ENCODE results near the gene DSC1. TPM values are rescaled to one million over a fixed set of nuclear protein-coding genes. Genes with fewer than 3 reads are reported as not detected.

The DSC1 gene
- total and polyA plus RNA-seq, 5 donors: 8.9 to 87.5 (median 42.9) TPM

DNA sequence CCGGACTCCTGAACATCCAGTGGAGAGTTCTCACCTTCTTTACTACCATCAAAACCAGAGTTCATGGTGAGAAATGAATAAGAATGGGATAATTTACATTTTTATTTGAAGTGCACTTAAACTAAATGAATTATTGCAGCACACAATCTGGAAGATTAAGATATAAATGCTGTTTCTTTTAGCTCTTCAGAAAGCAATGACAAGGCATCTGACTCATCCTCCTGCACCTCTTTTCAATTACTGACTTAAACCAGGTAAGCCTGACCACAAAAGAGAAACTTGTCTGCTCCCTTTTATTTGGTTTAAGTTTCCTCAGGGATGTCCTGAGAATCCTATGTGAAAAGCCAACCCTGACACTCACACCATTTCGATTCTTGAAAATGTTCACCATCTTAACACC, 59.7 kb downstream of the DSC1 start:
- H3K9me3 ChIP-seq (ENCODE audit: control insufficient read depth, low read length): no peaks in the 10 kb centered on the region
- intact Hi-C loops (cut with DNase I): no loop called here
- H3K27me3 ChIP-seq (ENCODE audit: control insufficient read depth, insufficient read depth): no peaks in the 10 kb centered on the region
- no peak overlapping the region for H3K4me3 ChIP-seq (ENCODE audit: low read length)
- peaks cover 2% of the 10 kb centered on the region for H3K4me1 ChIP-seq (ENCODE audit: control insufficient read depth, insufficient read depth, low read length)
- WGBS: 91% methylated on average over 2 of the region's 2 CpGs
- H3K27ac ChIP-seq (ENCODE audit: low read length): no peak overlapping the region
- ATAC-seq (no peak), DNase-seq (no peak)

DNA sequence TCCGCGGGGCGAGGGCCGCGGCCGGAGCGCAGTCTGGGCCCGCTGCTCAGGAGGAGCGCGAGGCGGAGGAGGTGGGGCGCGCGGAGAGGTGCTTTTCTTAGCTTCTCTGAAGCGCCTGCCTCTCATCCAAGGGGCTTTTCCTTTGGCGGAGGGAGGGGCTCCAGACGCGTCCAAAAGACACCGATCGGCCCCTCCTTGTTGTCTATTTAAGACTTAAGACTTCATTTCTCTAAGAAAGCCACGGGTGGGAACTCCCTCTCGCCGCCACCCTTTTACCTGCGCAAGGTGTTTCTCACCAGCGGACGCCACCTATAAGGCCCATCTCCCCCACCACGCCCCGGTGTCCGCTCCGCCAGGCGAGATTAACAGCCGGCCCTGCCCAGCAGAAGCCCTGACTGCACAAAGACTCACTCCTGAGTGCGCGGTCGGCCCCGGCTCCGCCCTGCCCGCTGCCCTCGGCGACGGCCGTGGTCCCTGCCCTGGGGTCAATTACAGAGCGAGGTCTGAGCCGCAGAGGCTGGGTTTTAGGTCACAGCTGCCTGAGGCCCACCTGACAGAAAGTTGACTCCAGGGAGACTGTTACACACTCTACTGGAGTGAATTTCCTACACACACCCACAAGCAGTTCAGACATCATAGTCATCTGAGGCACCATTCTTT, 60.5 kb downstream of the DSC1 start, which contains the start of gene DSC2:
Gene DSC2 (minus strand): TSS at position 397 of the 660 bp plus-strand sequence. CDS start 450 bp downstream, outside the sequence.
- intact Hi-C loops (cut with DNase I): no loop called here
- Histone ChIP-seq H3K27me3 (ENCODE audit: control insufficient read depth, insufficient read depth) (no peaks in the 10 kb centered on the region), H3K27ac (ENCODE audit: low read length) (peak within 1 kb of the TSS; percentile 94), H3K9me3 (ENCODE audit: control insufficient read depth, low read length) (no peaks in the 10 kb centered on the region), H3K4me3 (ENCODE audit: low read length) (peak within 1 kb of the TSS; percentile 74), H3K4me1 (ENCODE audit: control insufficient read depth, insufficient read depth, low read length) (peaks cover 2% of the 10 kb centered on the region)
- ATAC-seq (peak; percentile 59 to 66), DNase-seq (peak; percentile 30 to 74 (median 68))
- 8% methylated on average over 44 of the region's 44 CpGs for WGBS

DNA sequence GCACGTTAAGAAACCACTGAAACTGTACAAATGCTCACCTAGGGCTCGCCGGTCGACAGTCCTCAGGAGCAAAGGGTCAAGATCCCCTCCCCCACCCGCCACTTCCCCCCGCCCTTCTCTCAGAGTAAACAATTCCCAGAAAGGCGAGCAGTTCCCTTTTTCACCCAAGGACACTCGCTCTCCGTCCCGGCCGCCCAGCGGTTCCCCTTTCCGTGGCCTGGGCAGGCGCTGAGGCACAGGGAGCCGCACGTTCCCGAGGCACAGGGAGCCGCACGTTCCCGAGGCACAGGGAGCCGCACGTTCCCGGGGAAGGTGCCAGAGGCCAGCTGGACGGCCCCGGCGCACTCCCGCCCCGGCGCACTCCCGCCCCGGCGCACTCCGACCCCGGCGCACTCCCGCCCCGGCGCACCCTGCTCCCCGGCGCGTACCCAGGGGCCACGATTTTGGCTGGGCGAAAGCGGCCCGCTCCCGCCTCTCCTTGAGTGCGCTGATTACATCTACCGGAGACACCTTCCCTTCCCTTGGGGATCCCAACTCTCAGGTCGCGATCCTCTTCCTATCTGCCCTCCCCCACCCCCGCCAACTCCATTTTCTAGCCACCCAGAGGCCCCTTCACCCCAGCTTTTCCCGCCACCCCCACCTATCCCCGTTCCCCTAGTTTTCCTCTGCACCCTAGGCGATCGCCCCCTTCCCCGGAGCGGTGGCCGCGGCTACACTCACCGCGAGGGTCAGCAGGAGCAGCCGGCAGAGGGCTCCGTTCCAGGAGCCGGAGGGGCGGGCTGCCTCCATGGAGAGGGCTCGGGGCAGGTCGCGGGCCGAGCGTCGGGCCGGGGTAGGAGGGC, 61.3 kb downstream of the DSC1 start:
- ATAC-seq: peak; percentile 93
- peak overlapping the region; percentile 94 for H3K27ac ChIP-seq (ENCODE audit: low read length)

DNA sequence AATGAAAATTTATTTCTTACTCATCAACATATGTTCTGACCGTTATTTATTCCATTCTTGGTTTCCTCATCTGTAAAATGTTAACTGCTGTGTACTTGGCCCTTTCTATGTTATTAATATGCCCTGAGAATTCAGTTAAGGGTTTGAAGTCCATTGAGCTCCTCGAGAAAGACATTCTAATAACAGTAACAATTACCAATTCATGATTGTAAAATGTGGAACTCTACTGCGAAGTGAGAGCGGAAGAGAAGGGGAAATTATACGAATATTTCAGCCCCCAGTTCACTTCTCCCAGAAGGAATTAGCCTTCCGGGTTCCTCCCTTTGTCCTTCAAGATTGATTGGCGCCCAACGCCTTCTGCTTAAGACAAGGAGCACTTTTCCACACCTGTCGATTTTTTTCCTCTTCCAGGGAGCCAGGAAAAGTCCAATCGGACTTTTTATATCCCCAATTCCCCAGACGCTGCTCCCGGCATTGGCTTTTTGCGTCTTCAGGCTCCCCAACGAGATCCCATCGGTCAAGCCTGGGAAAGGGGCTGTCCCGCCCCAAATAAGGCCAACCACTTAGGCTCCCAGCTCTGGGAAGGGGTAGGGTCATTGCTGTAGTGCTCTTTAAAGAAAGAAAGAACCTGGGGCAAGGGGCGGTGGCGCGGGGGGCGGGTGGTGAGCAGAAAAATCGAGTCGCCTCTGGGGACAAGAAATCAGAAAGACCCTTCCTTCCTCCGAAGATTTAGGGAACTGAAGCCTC, 62.0 kb downstream of the DSC1 start:
- H3K4me3 ChIP-seq (ENCODE audit: low read length): peak overlapping the region; percentile 74
- no peaks in the 10 kb centered on the region for H3K27me3 ChIP-seq (ENCODE audit: control insufficient read depth, insufficient read depth)
- 13% methylated on average over 23 of the region's 23 CpGs for WGBS
- intact Hi-C loops (cut with DNase I): no loop called here
- peaks cover 2% of the 10 kb centered on the region for H3K4me1 ChIP-seq (ENCODE audit: control insufficient read depth, insufficient read depth, low read length)
- peak overlapping the region; percentile 94 for H3K27ac ChIP-seq (ENCODE audit: low read length)
- H3K9me3 ChIP-seq (ENCODE audit: control insufficient read depth, low read length): no peaks in the 10 kb centered on the region
- ATAC-seq (peak; percentile 48 to 66), DNase-seq (peak; percentile 17 to 68 (median 53))

More for the DNA sequence above, 61.3 kb downstream of the DSC1 start:
- Histone ChIP-seq H3K9me3 (ENCODE audit: control insufficient read depth, low read length) (no peaks in the 10 kb centered on the region), H3K4me1 (ENCODE audit: control insufficient read depth, insufficient read depth, low read length) (peaks cover 2% of the 10 kb centered on the region), H3K27me3 (ENCODE audit: control insufficient read depth, insufficient read depth) (no peaks in the 10 kb centered on the region), H3K4me3 (ENCODE audit: low read length) (peak overlapping the region; percentile 74)
- WGBS: under 1% methylated on average over 72 of the region's 72 CpGs
- peak; percentile 84 to 93 (median 92) for DNase-seq
- intact Hi-C loops (cut with DNase I): no loop called here

DNA sequence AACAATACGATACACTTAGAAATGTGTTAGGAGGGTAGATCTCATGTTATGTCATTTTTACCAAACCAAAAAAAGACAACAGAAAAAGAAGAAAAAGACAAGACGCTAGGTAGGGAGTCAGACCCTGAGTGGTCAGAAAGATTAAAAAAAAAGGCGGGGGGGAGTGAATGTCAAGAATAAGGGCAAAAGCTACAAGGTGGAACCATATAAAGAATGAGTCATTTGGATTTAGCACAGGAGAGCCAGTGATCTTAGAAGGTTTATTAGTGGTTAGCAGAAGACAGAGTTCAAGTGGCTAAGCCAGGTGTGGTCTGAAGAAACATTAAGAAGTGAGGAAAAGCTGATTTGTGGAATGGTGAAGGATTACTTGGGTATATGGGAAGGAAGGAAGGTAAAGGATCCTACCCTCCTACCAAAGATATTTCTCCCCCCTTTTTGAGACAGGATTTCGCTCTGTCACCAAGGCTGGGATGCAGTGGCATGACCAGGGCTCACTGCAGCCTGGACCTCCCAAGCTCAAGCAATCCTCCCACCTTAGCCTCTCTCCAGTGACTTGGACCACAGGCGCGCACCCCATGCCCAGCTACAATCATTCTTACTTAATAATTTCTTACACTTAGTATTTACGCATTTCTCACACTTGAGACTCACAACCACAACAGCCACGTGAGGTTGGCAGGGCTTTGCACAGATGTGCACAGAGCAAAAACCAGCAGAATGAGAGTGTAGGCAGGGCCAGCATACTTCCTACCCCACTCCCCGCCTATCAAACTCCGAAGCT, 63.0 kb downstream of the DSC1 start:
- intact Hi-C loops (cut with DNase I): loop anchor here in 1 of 4 donors (10.0 kb wide), 1 partner anchor 415 kb away; no protein-coding TSS in a partner anchor
- ATAC-seq: no peak
- WGBS: 91% methylated on average over 10 of the region's 10 CpGs
- Histone ChIP-seq H3K27me3 (ENCODE audit: control insufficient read depth, insufficient read depth) (no peaks in the 10 kb centered on the region), H3K27ac (ENCODE audit: low read length) (no peak overlapping the region), H3K4me3 (ENCODE audit: low read length) (peak overlapping the region; percentile 74), H3K9me3 (ENCODE audit: control insufficient read depth, low read length) (no peaks in the 10 kb centered on the region), H3K4me1 (ENCODE audit: control insufficient read depth, insufficient read depth, low read length) (peaks cover 2% of the 10 kb centered on the region)
- DNase-seq: peak in 1 of 3 donors; percentile 29

DNA sequence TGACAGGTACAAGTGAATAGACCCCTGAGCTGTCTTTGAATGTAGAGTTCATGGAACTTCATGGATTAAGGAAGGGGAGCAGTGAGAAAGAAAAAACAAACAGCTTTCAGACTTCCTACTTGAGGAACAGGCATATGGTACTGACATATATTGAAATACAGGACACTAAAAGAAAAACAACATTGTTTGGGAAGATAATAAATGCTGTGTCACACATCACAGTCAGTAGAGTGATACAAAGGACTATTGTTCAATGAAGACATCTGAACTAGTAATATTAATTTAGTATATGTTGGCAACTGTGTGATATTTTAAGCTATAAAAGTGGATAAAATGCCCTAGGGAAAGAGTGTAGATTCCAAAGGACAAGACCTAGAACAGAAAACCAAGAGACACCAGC, 63.8 kb downstream of the DSC1 start:
- H3K27ac ChIP-seq (ENCODE audit: low read length): no peak overlapping the region
- intact Hi-C loops (cut with DNase I): loop anchor here in 1 of 4 donors (10.0 kb wide), 1 partner anchor 416 kb away; no protein-coding TSS in a partner anchor
- ATAC-seq: no peak

DNA sequence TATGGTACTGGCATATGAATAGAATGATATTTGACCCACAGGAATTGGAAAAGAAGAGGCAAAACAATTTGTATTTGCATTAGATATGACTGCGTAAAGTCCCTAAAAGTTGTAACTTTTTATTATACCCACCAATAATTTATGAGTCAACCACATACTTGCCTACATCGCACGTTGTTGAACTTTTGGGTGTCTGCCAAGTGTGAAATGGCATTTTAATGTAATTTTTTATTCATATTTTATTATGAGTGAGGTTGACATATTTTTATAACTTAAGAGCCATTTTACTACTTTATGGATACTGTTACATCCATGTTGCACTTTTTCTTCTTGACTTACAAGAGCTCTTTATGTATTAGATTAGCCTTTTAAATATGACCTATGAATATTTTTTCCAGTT, 65.0 kb downstream of the DSC1 start:
- intact Hi-C loops (cut with DNase I): loop anchor here in 1 of 4 donors (10.0 kb wide), 1 partner anchor 417 kb away; no protein-coding TSS in a partner anchor
- H3K4me3 ChIP-seq (ENCODE audit: low read length): no peak overlapping the region
- peaks cover 2% of the 10 kb centered on the region for H3K4me1 ChIP-seq (ENCODE audit: control insufficient read depth, insufficient read depth, low read length)
- ATAC-seq (no peak), DNase-seq (no peak)
- WGBS: 71% methylated on average over 3 of the region's 3 CpGs
- no peaks in the 10 kb centered on the region for H3K27me3 ChIP-seq (ENCODE audit: control insufficient read depth, insufficient read depth)
- no peaks in the 10 kb centered on the region for H3K9me3 ChIP-seq (ENCODE audit: control insufficient read depth, low read length)
- no peak overlapping the region for H3K27ac ChIP-seq (ENCODE audit: low read length)

More for the DNA sequence above, 63.8 kb downstream of the DSC1 start:
- Histone ChIP-seq H3K4me1 (ENCODE audit: control insufficient read depth, insufficient read depth, low read length) (peaks cover 2% of the 10 kb centered on the region), H3K27me3 (ENCODE audit: control insufficient read depth, insufficient read depth) (no peaks in the 10 kb centered on the region), H3K4me3 (ENCODE audit: low read length) (no peak overlapping the region), H3K9me3 (ENCODE audit: control insufficient read depth, low read length) (no peaks in the 10 kb centered on the region)
- DNase-seq: no peak

DNA sequence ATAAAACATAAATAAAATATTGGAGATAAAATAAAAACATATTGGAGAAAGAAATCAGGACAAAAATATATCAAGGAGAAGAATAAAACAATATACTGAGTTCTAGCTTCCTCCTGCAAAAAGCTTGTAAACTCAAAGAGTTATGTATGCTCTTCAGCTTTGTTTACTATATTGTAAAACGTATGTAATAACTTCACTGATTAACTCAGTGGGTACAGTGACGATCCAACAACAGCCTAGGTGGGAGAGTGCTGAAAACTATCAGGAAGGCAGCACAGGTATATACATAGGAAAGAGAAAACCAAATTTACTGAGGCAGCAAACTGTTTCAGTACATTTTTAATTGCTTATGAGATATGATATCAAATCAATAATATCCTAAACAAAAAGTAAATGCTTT, 68.8 kb downstream of the DSC1 start:
- intact Hi-C loops (cut with DNase I): loop anchor here in 1 of 4 donors (10.0 kb wide), 1 partner anchor 421 kb away; no protein-coding TSS in a partner anchor
- ATAC-seq (no peak), DNase-seq (no peak)
- Histone ChIP-seq H3K4me1 (ENCODE audit: control insufficient read depth, insufficient read depth, low read length) (no peaks in the 10 kb centered on the region), H3K9me3 (ENCODE audit: control insufficient read depth, low read length) (no peaks in the 10 kb centered on the region), H3K27ac (ENCODE audit: low read length) (no peak overlapping the region), H3K27me3 (ENCODE audit: control insufficient read depth, insufficient read depth) (no peaks in the 10 kb centered on the region), H3K4me3 (ENCODE audit: low read length) (no peak overlapping the region)
- WGBS: 73% methylated on average over 2 of the region's 2 CpGs

DNA sequence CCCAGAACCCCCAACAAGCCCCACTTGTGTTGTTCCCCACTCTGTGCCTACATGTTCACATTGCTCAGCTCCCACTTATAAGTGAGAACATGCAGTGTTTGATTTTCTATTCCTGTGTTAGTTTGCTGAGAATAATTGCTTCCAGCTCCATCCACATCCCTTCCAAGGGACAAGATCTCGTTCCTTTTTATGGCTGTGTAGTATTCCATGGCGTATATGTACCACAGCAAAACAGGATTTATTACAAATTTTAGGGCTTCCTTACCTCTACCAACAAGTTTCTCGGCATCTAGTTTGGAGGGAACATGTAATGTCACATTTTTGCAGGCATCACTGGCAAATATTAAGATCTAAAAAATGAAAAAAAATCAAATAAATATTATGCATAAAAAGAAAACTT, 69.4 kb downstream of the DSC1 start:
- no peaks in the 10 kb centered on the region for H3K9me3 ChIP-seq (ENCODE audit: control insufficient read depth, low read length)
- H3K27me3 ChIP-seq (ENCODE audit: control insufficient read depth, insufficient read depth): no peaks in the 10 kb centered on the region
- intact Hi-C loops (cut with DNase I): loop anchor here in 1 of 4 donors (10.0 kb wide), 1 partner anchor 422 kb away; no protein-coding TSS in a partner anchor
- DNase-seq (no peak), ATAC-seq (no peak)
- no peak overlapping the region for H3K4me3 ChIP-seq (ENCODE audit: low read length)
- H3K4me1 ChIP-seq (ENCODE audit: control insufficient read depth, insufficient read depth, low read length): no peaks in the 10 kb centered on the region
- no peak overlapping the region for H3K27ac ChIP-seq (ENCODE audit: low read length)
- WGBS: 96% methylated on average over 3 of the region's 3 CpGs

DNA sequence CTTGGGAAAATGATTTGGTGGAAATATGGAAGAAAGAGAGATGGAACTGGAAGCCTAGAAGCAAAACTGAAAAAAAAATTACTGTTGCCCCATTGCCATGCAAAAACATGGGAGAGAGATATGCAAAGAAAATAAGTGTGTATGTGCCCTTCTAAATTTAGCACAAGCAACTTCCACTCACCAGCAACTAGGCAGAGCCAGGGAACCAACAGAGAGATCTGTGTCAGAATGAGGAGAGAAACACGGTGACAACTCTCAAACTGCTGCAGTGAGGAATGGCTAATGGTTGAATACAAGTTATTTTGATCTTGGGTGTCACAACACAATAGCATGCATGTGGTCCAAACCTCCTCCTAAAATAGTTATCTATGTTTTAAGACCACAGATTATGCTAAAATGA, 71.3 kb downstream of the DSC1 start:
- intact Hi-C loops (cut with DNase I): loop anchor here in 1 of 4 donors (10.0 kb wide), 1 partner anchor 423 kb away; no protein-coding TSS in a partner anchor
- DNase-seq (no peak), ATAC-seq (peak; percentile 50 to 68)
- Histone ChIP-seq H3K27me3 (ENCODE audit: control insufficient read depth, insufficient read depth) (no peaks in the 10 kb centered on the region), H3K4me3 (ENCODE audit: low read length) (no peak overlapping the region), H3K27ac (ENCODE audit: low read length) (no peak overlapping the region), H3K9me3 (ENCODE audit: control insufficient read depth, low read length) (no peaks in the 10 kb centered on the region), H3K4me1 (ENCODE audit: control insufficient read depth, insufficient read depth, low read length) (no peaks in the 10 kb centered on the region)
- WGBS: 31% methylated on average over 1 of the region's 1 CpG

All from right cardiac atrium (tissue), 5 donors.